ENCODE measurements around the gene MEIS2.

Gene MEIS2

DNA sequence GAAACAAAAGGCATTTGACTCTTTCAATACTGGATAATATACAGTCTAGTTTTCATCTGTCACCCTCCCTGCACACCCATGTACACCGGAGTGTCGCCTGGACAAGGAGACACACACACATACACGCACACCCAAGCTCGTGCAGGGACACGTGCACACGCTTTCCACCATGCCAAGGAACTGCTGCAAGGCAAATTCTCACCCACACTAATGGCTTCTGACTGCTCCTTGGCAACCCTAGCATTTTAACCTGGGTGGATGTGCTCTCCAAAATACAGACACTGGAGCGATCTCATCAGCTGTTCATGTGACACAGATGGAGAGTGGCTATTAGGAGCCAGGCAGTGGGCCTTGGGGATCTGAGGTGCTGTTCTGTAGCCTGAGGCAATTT, 61.6 kb downstream of the MEIS2 start:
- Mint-ChIP-seq H3K9me3 (no peaks in the 10 kb centered on the region), H3K27ac (no peak overlapping the region)
- CTCF ChIA-PET, result interaction anchor here (1.5 kb wide), 1 partner anchor 10 kb away, joined by 3 read pairs; no protein-coding TSS in a partner anchor

DNA sequence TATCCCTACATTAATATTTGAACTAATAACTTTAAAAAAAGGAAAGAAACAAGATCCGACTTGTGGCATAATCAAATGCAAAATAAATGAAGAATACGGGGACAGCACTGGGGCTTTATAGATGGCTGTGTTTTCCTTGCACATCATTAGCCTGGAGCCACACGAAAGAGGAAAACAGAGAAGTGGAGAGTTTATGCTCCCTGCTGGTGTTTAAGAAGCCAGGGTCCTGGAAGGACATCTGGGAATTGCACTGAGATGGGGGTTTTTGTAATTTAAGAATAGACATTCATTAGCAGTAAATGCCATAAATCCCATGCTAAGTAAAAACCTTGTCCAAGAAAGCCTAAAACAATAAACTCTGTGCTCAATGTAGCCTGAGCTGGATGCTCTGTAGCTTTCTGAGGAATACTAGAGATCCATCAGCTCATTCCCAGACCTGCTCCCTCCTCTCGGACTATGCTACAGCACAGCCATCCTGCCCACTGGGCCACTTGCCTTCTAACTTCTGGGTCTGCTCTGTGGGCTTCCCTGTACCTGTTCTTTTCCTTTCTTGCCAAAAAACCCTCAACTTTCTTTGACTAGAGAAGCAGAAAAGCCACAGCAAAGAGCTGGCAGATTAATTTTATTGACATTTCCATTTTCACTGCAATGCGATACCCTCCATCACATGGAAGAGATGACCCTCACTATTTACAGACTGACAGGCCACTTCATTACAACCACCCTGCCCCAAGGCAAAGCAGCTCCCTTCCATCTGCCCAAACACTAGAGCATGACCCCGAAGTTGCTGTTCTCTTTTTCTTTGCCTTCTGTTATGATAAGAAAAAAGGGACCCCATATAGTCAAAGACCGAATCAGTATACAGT, 62.3 kb downstream of the MEIS2 start:
- no peak overlapping the region for H3K27ac Mint-ChIP-seq
- CTCF ChIA-PET, result interaction anchor here (1.5 kb wide), 1 partner anchor 9 kb away, joined by 3 read pairs; no protein-coding TSS in a partner anchor
- no peaks in the 10 kb centered on the region for H3K36me3 Mint-ChIP-seq

More for the DNA sequence above, 61.6 kb downstream of the MEIS2 start:
- no peak for DNase-seq
- no peak overlapping the region for H3K4me3 Mint-ChIP-seq
- H3K27me3 Mint-ChIP-seq, result no peaks in the 10 kb centered on the region
- no peaks in the 10 kb centered on the region for H3K4me1 Mint-ChIP-seq
- H3K36me3 Mint-ChIP-seq, result no peaks in the 10 kb centered on the region

DNA sequence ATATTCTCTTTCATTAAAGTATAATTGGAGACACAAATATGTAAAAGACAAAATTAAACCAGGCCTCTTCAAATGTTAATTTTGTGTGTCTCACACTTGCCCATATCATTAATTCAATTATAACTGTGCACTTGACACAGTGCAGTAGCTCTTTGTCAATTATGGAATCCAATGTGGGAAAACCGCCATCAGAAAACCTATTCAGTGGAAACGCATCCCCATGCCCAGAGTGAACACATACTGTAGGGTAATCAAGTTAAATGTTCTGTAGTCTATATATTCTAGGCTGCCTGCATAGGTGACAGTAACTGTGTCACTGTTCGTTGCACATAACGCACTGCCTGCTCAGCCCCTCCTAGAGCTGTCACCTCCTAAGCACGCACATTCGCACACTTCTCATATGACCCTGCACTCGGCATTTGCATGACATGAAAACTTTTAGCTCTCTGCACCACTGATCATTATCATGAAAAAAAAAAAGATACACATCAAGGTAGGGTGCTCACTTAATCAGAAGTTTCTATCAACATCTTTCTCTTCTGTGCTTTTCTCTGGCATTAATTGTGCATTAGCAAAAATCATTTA, 63.2 kb downstream of the MEIS2 start:
- DNase-seq, result no peak
- H3K9me3 Mint-ChIP-seq, result no peaks in the 10 kb centered on the region
- H3K4me3 Mint-ChIP-seq, result no peak overlapping the region
- H3K27ac Mint-ChIP-seq, result no peak overlapping the region
- H3K36me3 Mint-ChIP-seq, result no peaks in the 10 kb centered on the region
- CTCF ChIA-PET, result no interaction called here
- H3K4me1 Mint-ChIP-seq, result no peaks in the 10 kb centered on the region
- H3K27me3 Mint-ChIP-seq, result no peaks in the 10 kb centered on the region

More for the DNA sequence above, 62.3 kb downstream of the MEIS2 start:
- Mint-ChIP-seq H3K4me3 (no peak overlapping the region), H3K4me1 (no peaks in the 10 kb centered on the region), H3K9me3 (no peaks in the 10 kb centered on the region), H3K27me3 (no peaks in the 10 kb centered on the region)
- no peak for DNase-seq

DNA sequence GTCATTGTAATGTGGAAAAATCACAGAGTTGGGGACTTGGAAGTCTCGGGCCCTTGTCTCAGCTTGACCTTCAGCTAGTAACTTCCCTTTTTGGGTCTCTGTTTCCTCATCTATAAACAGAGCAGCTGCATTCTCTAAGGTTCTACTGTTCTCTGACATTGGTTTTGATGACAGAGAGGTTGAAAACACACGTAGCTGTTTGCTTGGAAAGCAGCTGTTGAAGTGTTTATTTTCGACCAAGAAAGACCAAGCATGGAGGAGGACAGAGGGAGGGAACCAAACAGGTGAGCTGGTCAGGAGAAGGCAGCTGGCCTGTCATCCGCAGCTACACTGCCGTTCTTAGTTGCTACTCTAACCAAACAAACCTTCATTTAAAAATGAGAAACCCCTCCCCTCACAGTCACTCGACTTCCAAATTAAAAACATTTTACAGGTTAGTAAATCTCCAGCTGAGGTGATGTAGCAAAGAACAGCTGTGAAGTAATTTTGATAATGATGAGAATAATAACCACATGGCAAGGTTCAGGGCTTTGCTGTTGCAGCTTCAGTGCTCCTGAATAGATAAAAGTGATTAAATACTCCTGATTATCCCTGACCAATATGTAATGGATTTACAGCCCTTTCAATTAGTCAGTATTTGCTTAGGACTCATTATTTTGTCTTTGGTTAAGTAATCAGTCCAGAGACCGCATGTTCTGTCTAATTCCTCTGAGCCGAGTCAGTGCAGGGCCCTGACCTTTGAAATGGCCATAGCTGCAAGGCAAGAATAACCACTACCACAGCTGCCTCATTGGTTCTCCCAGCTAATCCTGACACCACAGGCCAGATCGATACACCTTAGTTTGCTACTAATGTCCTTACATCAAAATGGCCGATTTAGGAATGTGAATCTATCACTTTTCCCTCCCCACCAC, 65.3 kb downstream of the MEIS2 start:
- DNase-seq, result no peak
- H3K27ac Mint-ChIP-seq, result no peak overlapping the region
- H3K4me3 Mint-ChIP-seq, result no peak overlapping the region
- H3K36me3 Mint-ChIP-seq, result no peaks in the 10 kb centered on the region
- no peaks in the 10 kb centered on the region for H3K27me3 Mint-ChIP-seq
- CTCF ChIA-PET, result no interaction called here
- H3K9me3 Mint-ChIP-seq, result no peaks in the 10 kb centered on the region
- no peaks in the 10 kb centered on the region for H3K4me1 Mint-ChIP-seq

DNA sequence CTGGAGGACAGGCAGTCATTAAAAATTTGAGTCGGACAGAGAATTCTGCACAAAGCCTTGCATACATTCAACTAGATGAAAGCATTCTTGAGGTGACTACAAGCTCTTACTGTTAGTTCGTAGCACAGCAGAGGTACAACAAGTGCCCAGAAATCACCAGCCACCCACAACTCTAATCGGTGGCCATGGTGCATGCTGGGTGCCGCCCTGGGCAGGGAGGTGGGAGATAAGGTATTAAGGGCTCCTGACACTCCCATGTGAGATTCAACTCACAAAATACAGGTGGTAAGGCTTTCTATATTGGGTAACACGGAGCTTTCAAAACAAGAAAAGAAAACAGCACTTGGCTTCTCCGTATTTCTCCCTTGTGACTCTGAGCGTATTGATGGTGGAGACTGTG, 66.0 kb downstream of the MEIS2 start:
- DNase-seq, result no peak
- Mint-ChIP-seq H3K4me1 (no peaks in the 10 kb centered on the region), H3K9me3 (no peaks in the 10 kb centered on the region), H3K27ac (no peak overlapping the region), H3K36me3 (no peaks in the 10 kb centered on the region), H3K27me3 (no peaks in the 10 kb centered on the region), H3K4me3 (no peak overlapping the region)
- CTCF ChIA-PET, result no interaction called here

DNA sequence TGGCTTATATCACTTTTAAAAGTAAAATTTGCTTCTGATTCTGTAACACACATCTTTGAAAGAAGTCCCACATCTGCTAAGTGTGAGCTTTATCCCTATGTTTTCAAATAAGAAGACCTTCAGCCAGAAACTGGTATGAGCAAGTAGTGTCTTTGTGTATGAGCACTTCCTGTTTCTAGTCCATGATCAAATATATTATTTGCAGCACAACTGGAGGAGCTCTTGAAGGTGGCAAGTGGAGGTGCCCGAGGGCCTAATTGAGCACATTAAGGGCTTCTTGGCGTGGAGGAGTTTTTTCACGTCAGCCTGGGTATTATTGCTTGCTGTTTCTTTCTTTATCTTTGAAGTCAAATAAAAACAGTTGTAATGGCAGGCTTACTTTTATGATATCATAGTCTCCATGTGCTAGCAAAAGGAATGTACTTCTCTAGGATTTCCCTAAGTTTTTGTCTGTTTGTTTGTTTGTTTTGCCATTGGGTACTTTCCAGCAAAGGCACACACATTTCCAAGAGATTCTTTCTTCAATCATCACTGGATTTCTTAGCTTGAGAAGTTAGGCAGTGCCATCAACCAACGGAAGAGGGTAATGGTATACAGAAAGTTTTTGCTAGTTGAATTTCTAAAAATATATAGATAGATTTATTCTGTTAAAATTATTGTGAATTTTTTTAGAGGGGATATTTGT, 68.1 kb downstream of the MEIS2 start:
- no peaks in the 10 kb centered on the region for H3K27me3 Mint-ChIP-seq
- H3K9me3 Mint-ChIP-seq, result no peaks in the 10 kb centered on the region
- no peaks in the 10 kb centered on the region for H3K4me1 Mint-ChIP-seq
- no peak overlapping the region for H3K4me3 Mint-ChIP-seq
- no peaks in the 10 kb centered on the region for H3K36me3 Mint-ChIP-seq
- CTCF ChIA-PET, result no interaction called here
- no peak overlapping the region for H3K27ac Mint-ChIP-seq
- DNase-seq, result no peak

DNA sequence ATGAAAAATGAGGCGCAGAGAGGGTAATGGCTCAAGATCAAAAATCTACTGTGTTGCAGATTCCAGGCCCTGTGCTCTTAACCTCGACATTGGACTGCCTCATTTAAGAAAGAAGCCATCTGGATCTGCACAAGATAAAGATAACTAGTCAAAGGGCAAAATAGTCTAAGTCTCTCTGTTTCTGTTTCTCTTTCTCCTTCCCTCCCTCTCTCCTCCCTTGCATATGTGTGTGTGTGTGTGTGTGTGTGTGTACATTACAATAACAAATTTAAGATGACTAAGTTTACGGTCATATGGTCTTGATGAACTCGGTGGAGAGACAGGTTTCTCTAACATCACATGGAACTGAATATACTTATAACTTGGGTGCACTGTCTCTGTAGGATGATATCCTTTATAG, 69.2 kb downstream of the MEIS2 start:
- Mint-ChIP-seq H3K4me3 (no peak overlapping the region), H3K9me3 (no peaks in the 10 kb centered on the region), H3K4me1 (no peaks in the 10 kb centered on the region), H3K27ac (no peak overlapping the region), H3K36me3 (no peaks in the 10 kb centered on the region), H3K27me3 (no peaks in the 10 kb centered on the region)
- CTCF ChIA-PET, result no interaction called here
- no peak for DNase-seq

DNA sequence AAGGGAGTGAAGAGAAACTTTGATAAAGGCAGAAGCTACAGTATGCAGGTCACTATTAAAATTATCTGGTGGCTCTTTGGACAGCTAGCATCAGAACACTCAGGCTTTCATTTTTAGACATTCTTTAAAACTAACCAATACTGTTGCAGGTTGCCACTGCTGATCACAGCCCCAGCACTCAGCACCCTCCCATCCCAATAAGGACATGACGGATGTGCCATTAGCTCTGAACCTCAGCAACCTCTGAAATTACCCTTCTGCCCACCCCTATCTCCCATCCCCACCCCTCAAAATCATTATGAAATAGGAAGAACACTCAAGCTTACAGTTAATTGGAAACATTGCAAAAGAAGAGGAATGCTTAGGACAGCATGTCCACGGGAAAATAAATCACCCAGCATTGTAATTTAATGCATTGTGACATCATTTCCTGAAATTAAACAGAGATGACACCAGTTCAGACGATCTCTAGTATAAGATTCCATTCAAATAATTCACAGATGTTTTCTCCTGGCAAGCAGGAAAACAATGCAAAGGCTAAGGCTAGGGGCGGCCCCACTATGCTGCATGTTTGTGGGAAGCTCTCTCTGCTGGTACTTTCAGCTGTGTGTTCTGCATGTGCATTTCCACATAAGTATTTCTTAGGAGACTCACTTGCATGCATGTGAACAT, 71.6 kb downstream of the MEIS2 start:
- Mint-ChIP-seq H3K4me1 (no peaks in the 10 kb centered on the region), H3K27me3 (no peaks in the 10 kb centered on the region), H3K4me3 (no peak overlapping the region), H3K27ac (no peak overlapping the region), H3K9me3 (no peaks in the 10 kb centered on the region), H3K36me3 (no peaks in the 10 kb centered on the region)
- no peak for DNase-seq
- CTCF ChIA-PET, result interaction anchor here (0.7 to 1.1 kb wide), 2 partner anchors 10 to 1789 kb away, joined by 3 read pairs; no protein-coding TSS in a partner anchor

DNA sequence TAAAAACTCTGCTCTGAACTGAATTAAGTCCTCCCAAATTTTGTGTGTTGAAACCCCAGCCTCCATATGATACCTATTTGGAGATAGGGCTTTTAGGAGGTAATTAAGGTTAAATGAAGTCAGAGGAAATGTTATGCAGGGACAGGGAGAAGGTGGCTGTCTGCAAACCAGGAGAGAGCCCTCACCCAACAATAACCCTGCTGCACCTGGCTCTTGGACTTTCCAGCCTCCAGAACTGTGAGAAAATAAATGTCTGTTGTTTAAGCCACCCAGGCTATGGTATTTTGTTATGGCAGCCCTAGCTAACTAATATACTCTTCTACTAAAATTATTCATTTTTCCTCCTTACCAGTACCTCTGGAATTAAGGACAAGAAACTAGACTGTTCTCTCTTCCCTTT, 79.5 kb downstream of the MEIS2 start:
- DNase-seq, result no peak
- Mint-ChIP-seq H3K36me3 (no peaks in the 10 kb centered on the region), H3K4me1 (no peaks in the 10 kb centered on the region), H3K27ac (no peak overlapping the region), H3K9me3 (no peaks in the 10 kb centered on the region), H3K27me3 (no peaks in the 10 kb centered on the region), H3K4me3 (no peak overlapping the region)
- CTCF ChIA-PET, result no interaction called here

DNA sequence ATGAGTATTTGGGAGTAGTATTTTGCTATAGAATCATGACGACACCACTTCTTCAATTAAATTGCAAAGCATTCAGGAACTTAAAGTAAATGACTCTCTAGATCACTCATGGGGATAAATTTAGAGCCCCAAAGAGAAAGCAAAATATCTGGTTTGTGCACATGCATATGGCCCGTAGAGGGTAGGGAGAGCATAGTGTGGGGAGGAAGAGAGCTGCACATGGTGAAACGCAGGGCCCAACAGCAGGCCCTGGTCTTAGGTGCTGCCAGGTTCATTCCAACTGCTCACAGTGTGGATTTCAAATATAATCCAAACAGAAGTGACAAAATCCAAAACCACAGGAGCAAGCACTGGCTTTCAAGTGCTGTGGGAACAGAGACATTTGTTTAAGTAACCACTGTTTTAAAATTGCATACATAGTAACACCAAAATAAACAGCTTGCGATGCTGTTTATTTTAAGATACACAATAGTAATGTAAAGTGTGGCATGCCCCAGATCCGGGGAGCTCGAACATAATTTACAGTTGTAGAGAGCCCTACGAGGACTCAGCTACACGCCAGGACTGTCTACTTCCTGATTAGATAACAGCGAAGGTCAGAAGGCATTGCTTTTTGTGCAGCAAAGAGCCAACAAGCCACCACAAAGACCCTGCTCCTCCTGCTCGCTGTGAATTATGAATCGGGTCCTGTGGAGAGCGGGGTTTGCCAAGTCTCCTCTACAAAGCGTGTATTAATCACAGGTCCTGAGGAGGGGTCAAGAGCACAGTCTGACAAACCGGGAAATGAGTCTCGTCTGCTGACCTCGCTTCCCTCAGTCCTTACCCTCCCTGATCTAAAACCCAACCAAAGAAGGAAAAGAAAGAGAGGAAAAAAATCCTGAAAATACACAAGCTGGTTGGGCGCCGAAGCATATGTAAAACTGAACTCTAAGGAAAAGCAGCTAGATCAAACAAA, 80.6 kb downstream of the MEIS2 start:
- no peaks in the 10 kb centered on the region for H3K36me3 Mint-ChIP-seq
- no peaks in the 10 kb centered on the region for H3K9me3 Mint-ChIP-seq
- H3K4me3 Mint-ChIP-seq, result no peak overlapping the region
- H3K27ac Mint-ChIP-seq, result no peak overlapping the region
- H3K4me1 Mint-ChIP-seq, result no peaks in the 10 kb centered on the region
- CTCF ChIA-PET, result interaction anchor here (0.6 kb wide), 1 partner anchor 1328 kb away, joined by 3 read pairs; no protein-coding TSS in a partner anchor
- DNase-seq, result no peak
- no peaks in the 10 kb centered on the region for H3K27me3 Mint-ChIP-seq

DNA sequence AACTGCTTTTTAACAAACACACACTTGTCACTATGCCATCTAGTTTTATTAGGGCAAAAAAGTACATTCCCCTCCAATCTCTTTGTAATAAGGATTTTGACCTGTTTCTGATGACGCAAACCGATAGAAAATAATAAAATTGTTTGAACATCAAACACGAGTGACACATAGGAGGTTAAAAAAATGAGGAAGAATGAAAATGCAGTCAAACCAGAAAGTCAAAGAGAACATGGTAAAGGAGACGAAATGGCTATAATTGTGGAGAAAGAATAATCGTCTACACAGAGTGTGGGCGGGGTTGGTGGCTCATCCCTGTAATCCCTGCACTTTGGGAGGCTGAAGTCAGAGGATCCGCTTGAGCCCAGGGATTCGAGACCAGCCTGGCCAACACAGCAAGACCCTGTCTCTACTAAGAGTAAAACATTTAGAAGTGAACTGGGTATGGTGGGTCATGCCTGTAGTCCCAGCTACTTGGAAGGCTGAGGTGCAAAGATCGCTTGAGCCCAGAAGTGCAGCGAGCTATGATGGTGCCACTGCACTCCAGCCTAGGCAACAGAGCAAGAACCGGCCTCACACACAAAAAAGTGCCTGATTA, 83.2 kb downstream of the MEIS2 start:
- Mint-ChIP-seq H3K4me1 (no peaks in the 10 kb centered on the region), H3K27ac (no peak overlapping the region)
- CTCF ChIA-PET, result no interaction called here

DNA sequence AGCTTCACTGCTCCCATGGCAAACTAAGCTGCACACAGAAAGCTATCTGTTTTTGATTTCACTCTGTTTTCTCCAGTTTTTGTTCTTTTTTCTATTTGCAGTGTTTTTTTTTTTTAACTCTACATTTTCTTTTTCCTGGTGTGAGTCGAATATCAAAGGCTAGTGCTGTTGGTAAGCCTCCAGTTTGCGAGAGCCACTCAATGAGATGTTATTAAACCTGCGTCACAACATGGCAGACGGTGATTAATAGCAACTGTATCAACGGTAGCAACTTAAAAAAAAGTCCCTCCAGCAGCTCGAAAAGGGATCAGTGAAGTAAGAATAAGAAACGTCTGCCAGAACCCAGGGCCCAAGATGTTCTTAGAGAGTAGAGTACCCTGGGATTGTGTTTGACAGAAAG, 84.1 kb downstream of the MEIS2 start:
- no peaks in the 10 kb centered on the region for H3K27me3 Mint-ChIP-seq
- DNase-seq, result no peak
- H3K4me1 Mint-ChIP-seq, result no peaks in the 10 kb centered on the region
- H3K9me3 Mint-ChIP-seq, result no peaks in the 10 kb centered on the region
- H3K36me3 Mint-ChIP-seq, result no peaks in the 10 kb centered on the region
- no peak overlapping the region for H3K4me3 Mint-ChIP-seq
- CTCF ChIA-PET, result interaction anchor here (0.6 kb wide), 1 partner anchor 672 kb away, joined by 3 read pairs; no protein-coding TSS in a partner anchor
- H3K27ac Mint-ChIP-seq, result no peak overlapping the region

More for the DNA sequence above, 83.2 kb downstream of the MEIS2 start:
- Mint-ChIP-seq H3K27me3 (no peaks in the 10 kb centered on the region), H3K9me3 (no peaks in the 10 kb centered on the region), H3K36me3 (no peaks in the 10 kb centered on the region), H3K4me3 (no peak overlapping the region)
- no peak for DNase-seq

Measured in activated naive CD4-positive, alpha-beta T cell treated with anti-CD3 and anti-CD28 coated beads, Interleukin-2, amount 10 ng/mL, durations not matched to agents 7 days and 5 days (primary cell).